Ishikawa (cell line): ENCODE data around the gene RAB6B.

ENCODE experiments used
- CEBPB ChIP-seq: IDR thresholded peaks from 2 replicates; pipeline ENCODE4 v1.6.1; 2012
- CREB1 ChIP-seq: IDR thresholded peaks from 2 replicates; pipeline ENCODE4 v1.6.1; 2012; ENCODE audit warnings: low read depth
- EGR1 ChIP-seq: IDR thresholded peaks from 2 replicates; pipeline ENCODE4 v1.6.1; 2012
- EP300 ChIP-seq: IDR thresholded peaks from 2 replicates; pipeline ENCODE4 v1.6.1; 2012; ENCODE audit warnings: borderline replicate concordance
- FOXM1 ChIP-seq: IDR thresholded peaks from 2 replicates; pipeline ENCODE4 v1.6.1; 2012; ENCODE audit warnings: low read depth, borderline replicate concordance
- MAX ChIP-seq: IDR thresholded peaks from 2 replicates; pipeline ENCODE4 v1.6.1; 2012
- NFIC ChIP-seq: IDR thresholded peaks from 2 replicates; pipeline ENCODE4 v1.6.1; 2012
- RAD21 ChIP-seq: IDR thresholded peaks from 2 replicates; pipeline ENCODE4 v1.6.1; 2012; ENCODE audit warnings: low read depth
- REST ChIP-seq: IDR thresholded peaks from 2 replicates; pipeline ENCODE4 v1.6.1; 2012; ENCODE audit warnings: low read depth, mild to moderate bottlenecking
- TAF1 ChIP-seq: IDR thresholded peaks from 2 replicates; pipeline ENCODE4 v1.6.1; 2012; ENCODE audit warnings: low read depth, mild to moderate bottlenecking
- TCF12 ChIP-seq: IDR thresholded peaks from 2 replicates; pipeline ENCODE4 v1.6.1; 2012; ENCODE audit warnings: low read depth
- TEAD4 ChIP-seq: IDR thresholded peaks from 2 replicates; pipeline ENCODE4 v1.6.1; 2012
- USF1 ChIP-seq: IDR thresholded peaks from 2 replicates; pipeline ENCODE4 v1.6.1; 2012
- YY1 ChIP-seq: IDR thresholded peaks from 2 replicates; pipeline ENCODE4 v1.6.1; 2012; ENCODE audit warnings: low read depth
- ZBTB7A ChIP-seq: IDR thresholded peaks from 2 replicates; pipeline ENCODE4 v1.6.1; 2012; ENCODE audit warnings: low read depth

RAB6B gene

GRCh38 chr3:133871368-133872090 is 24.2 kb downstream of the RAB6B start:
- TF ChIP-seq YY1: no peak

GRCh38 chr3:133870822-133871221 is 24.9 kb downstream of the RAB6B start:
- no peak for TF ChIP-seq YY1
- no peak for TF ChIP-seq TCF12

GRCh38 chr3:133869586-133869985 is 26.1 kb downstream of the RAB6B start:
- TF ChIP-seq TAF1: no peak
- TF ChIP-seq USF1: no peak

- TF ChIP-seq CEBPB: no peak
- no peak for TF ChIP-seq MAX
- TF ChIP-seq FOXM1: no peak
- no peak for TF ChIP-seq NFIC
Measured at GRCh38 chr3:133868758-133869475, 26.8 kb downstream of the RAB6B start.

GRCh38 chr3:133868186-133868585 is 27.5 kb downstream of the RAB6B start:
- TF ChIP-seq CEBPB (no peak), YY1 (no peak), MAX (no peak), USF1 (no peak), REST (no peak), TEAD4 (no peak), NFIC (no peak), ZBTB7A (no peak), TAF1 (no peak), TCF12 (no peak), RAD21 (no peak), CREB1 (no peak), EP300 (no peak), FOXM1 (no peak), EGR1 (no peak)

- TF ChIP-seq CEBPB (no peak), USF1 (no peak), TEAD4 (no peak), REST (no peak), TCF12 (no peak), EP300 (no peak), EGR1 (no peak), FOXM1 (no peak), TAF1 (no peak), RAD21 (no peak), MAX (no peak), YY1 (no peak), NFIC (no peak), CREB1 (no peak), ZBTB7A (no peak)
Measured at GRCh38 chr3:133866141-133866540, 29.5 kb downstream of the RAB6B start.
